Panc1 (cell line): ENCODE measurements around the gene SH2D6.

ENCODE experiments used
- CTCF ChIP-seq: fragments of 450-650 bp; IDR thresholded peaks from 2 replicates; pipeline ENCODE4 v1.5.1; 2017; ENCODE audit warnings: mild to moderate bottlenecking
- REST ChIP-seq, 2 experiments: IDR thresholded peaks; 2 replicates each; pipeline ENCODE4 v1.6.1; 2011 to 2012; ENCODE audit warnings: low read depth in 2 of 2, control low read depth in 1 of 2, low read length in 1 of 2, mild to moderate bottlenecking in 1 of 2, moderate library complexity in 1 of 2; ENCODE audit not compliant: insufficient read depth in 1 of 2
- TCF7L2 ChIP-seq: IDR thresholded peaks from 2 replicates; pipeline ENCODE4 v1.6.1; 2011; ENCODE audit warnings: mild to moderate bottlenecking, low read depth, low read length, inconsistent platforms

- TF ChIP-seq CTCF (no peak), TCF7L2 (no peak), REST (IDR thresholded peaks at IDR 0.05; ENCODE audit: insufficient read depth in 1 of 2, low read depth in 2 of 2, low read length in 1 of 2) (no peak)
Measured at GRCh38 chr2:85418132-85419008, at the start of gene SH2D6.
